Kidney (tissue), 14 donors: Measurements from ENCODE around the gene OR10A4. TPM values are rescaled to one million over a fixed set of nuclear protein-coding genes. Genes with fewer than 3 reads are reported as not detected.
"Not testable (repeated sequence)": the region's sequence is repeated elsewhere in the genome, so short reads cannot be mapped to it uniquely, and the experiment has no call there.

ENCODE experiments used
- DNase-seq, 5 donors: peaks; one replicate each; pipeline ENCODE4 v3.0.0-alpha.2; 2013 to 2020
- FAIRE-seq: peaks from 2 replicates; lab custom pipeline; 2012; peaks lifted over from hg19 to GRCh38; lab: Jason Lieb, UNC
- H3K27ac ChIP-seq, 2 donors: one replicate each; pipeline ENCODE4 v1.7.0; 2013; ENCODE audit warnings: low read depth in 2 of 2, low read length in 2 of 2, inconsistent platforms in 1 of 2
- H3K27me3 ChIP-seq: one replicate; pipeline ENCODE4 v1.7.1; 2013; ENCODE audit warnings: low read length, inconsistent platforms; ENCODE audit not compliant: control insufficient read depth, insufficient read depth
- H3K36me3 ChIP-seq, 3 donors: one replicate each; pipeline versions ENCODE4 v1.7.0 to v1.7.1; 2013; ENCODE audit warnings: low read length in 3 of 3, control low read depth in 1 of 3, inconsistent platforms in 1 of 3; ENCODE audit not compliant: insufficient read depth in 3 of 3, control insufficient read depth in 2 of 3
- H3K4me1 ChIP-seq, 3 donors: one replicate each; pipeline versions ENCODE4 v1.7.0 to v1.7.1; 2013; ENCODE audit warnings: low read length in 3 of 3, inconsistent platforms in 1 of 3, low read depth in 1 of 3; ENCODE audit not compliant: control insufficient read depth in 2 of 3, insufficient read depth in 2 of 3
- H3K4me3 ChIP-seq, 3 donors: one replicate each; pipeline versions ENCODE4 v1.7.0 to v1.8.1; 2013; ENCODE audit warnings: low read length in 3 of 3, control low read depth in 1 of 3, inconsistent platforms in 1 of 3
- H3K9ac ChIP-seq, 3 donors: one replicate each; pipeline versions ENCODE4 v1.7.0 to v1.7.1; 2013; ENCODE audit warnings: low read length in 3 of 3, control low read depth in 1 of 3, inconsistent platforms in 1 of 3
- H3K9me3 ChIP-seq, 3 donors: one replicate each; pipeline versions ENCODE4 v1.7.0 to v1.7.1; 2013; ENCODE audit warnings: low read length in 3 of 3, control low read depth in 1 of 3, inconsistent platforms in 1 of 3; ENCODE audit not compliant: control insufficient read depth in 2 of 3, insufficient read depth in 1 of 3
- CTCF ChIP-seq: IDR thresholded peaks from 3 replicates; pipeline ENCODE4 v1.5.1; 2012; ENCODE audit warnings: mild to moderate bottlenecking, moderate library complexity, borderline replicate concordance; ENCODE audit not compliant: insufficient read depth; ENCODE audit errors: extremely low read depth
- intact Hi-C: fragments of 100-400 bp; cut with DNase I; formaldehyde crosslinking; loops from one replicate; pipeline ENCODE4 v1.11.1; 2022
- polyA plus RNA-seq: library from polyadenylated mRNA; stranded (reverse); fragments of 350-450 nt; fragmentation: Illumina TruSeq; extraction: RNeasy Lipid Tissue Mini Kit (QIAGEN cat#74804); gene quantifications from one replicate; pipeline ENCODE4 v1.2.3, GENCODE V29; 2014; ENCODE audit warnings: low read depth, low replicate concordance; ENCODE audit not compliant: insufficient read depth
- total RNA-seq: library from RNA; stranded (reverse); fragmentation: NEBNext Ultra II Directional; extraction: Animal tissue kit (Norgen Biotek cat#: 25700); gene quantifications from one replicate; pipeline ENCODE4 v1.2.1, GENCODE V29; 2021
- donor health status: control.
- donor health status: control.
- donor health status: control.
- donor health status: control.
- donor health status: control.
- donor health status: DM: yes; HTN: yes; CAD: no.
- donor health status: Normal renal cell carcinoma (clear cell type).

OR10A4 gene
- total and polyA plus RNA-seq, 2 donors from 2014 or later = not detected

DNA sequence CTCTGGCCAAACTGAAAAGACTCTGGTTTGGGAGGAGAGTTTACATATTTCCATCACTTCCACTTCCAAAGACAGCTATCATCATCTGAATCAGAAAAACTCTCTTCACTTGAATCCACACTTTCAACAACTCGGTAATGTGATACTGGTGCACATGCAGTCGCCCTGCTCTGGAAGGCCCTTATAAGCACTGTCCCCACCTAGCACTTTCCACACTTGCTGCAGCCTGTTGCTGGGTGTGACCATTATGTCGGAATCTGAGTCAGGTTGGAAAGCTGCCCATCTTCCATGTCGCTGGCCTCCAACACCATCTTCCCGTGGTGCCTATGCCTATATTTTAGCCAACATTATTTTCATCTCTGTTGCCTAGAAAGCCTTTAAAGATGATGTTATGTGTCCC, 32.1 kb upstream of the OR10A4 start:
- DNase-seq (no peak), FAIRE-seq (no peak)
- TF ChIP-seq CTCF = no peak
- no peaks in the 10 kb centered on the region for H3K4me1 ChIP-seq
- no peaks in the 10 kb centered on the region for H3K9me3 ChIP-seq
- no peak overlapping the region for H3K9ac ChIP-seq
- no peaks in the 10 kb centered on the region for H3K27me3 ChIP-seq
- intact Hi-C loops = no loop called here
- no peak overlapping the region for H3K27ac ChIP-seq
- no peaks in the 10 kb centered on the region for H3K36me3 ChIP-seq
- H3K4me3 ChIP-seq = no peak overlapping the region

GRCh38 chr11:6845383-6845782, 31.0 kb upstream of the OR10A4 start, which contains the start of gene OR10A5:
Gene OR10A5 (plus strand): TSS chr11:6845683. CDS start chr11:6845683, 0 bp downstream.
- intact Hi-C loops = no loop called here
- no peak for FAIRE-seq

DNA sequence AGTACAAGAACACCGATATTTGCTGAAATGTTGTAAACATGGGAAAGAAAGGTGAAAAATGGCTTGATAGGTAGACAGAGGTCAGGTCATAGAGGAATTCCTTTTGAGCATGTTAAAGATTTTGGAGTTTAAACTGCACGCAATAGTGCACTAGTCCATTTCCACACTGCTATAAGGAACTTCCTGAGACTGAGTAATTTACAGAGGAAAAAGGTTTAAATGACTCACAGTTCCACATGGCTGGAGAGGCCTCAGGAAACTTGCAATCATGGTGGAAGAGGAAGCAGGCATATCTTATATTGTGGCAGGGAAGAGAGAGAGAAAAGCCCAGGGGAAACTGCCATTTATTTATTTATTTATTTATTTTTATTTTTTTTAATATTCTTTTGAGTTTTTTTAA, 25.9 kb upstream of the OR10A4 start:
- H3K27me3 ChIP-seq = no peaks in the 10 kb centered on the region
- intact Hi-C loops = no loop called here
- H3K36me3 ChIP-seq = no peaks in the 10 kb centered on the region
- no peak overlapping the region for H3K9ac ChIP-seq
- FAIRE-seq (no peak), DNase-seq (no peak)
- H3K9me3 ChIP-seq = no peaks in the 10 kb centered on the region
- no peak overlapping the region for H3K4me3 ChIP-seq
- no peaks in the 10 kb centered on the region for H3K4me1 ChIP-seq
- no peak overlapping the region for H3K27ac ChIP-seq
- TF ChIP-seq CTCF = no peak

More at GRCh38 chr11:6845383-6845782, 31.0 kb upstream of the OR10A4 start, which contains the start of gene OR10A5:
- no peak within 1 kb of the TSS for H3K27ac ChIP-seq
- no peak for TF ChIP-seq CTCF
- no peaks in the 10 kb centered on the region for H3K4me1 ChIP-seq
- H3K4me3 ChIP-seq = no peak within 1 kb of the TSS
- no peaks in the 10 kb centered on the region for H3K27me3 ChIP-seq
- no peak for DNase-seq
- no peaks in the 10 kb centered on the region for H3K36me3 ChIP-seq
- H3K9me3 ChIP-seq = no peaks in the 10 kb centered on the region
- H3K9ac ChIP-seq = no peak within 1 kb of the TSS

DNA sequence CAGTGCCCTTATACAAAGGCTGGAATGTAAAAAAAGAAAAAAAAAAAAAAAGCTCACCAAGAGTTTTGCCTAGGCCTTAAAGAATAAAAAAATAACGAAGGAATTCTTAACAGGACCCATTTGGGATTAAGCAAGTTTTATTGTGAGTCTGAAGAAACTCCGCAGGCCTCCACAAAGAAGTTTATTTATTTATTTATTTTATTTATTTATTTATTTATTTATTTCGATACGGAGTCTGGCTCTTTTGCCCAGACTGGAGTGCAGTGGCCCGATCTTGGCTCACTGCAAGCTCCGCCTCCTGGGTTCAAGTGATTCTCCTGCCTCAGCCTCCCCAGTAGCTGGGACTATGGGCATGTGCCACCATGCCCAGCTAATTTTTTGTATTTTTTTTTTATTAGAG, 21.6 kb upstream of the OR10A4 start:
- H3K9ac ChIP-seq, FAIRE-seq, H3K4me1 ChIP-seq, DNase-seq, H3K27ac ChIP-seq, H3K9me3 ChIP-seq, intact Hi-C loops, H3K4me3 ChIP-seq, H3K27me3 ChIP-seq, H3K36me3 ChIP-seq: not testable (repeated sequence)
